Heart left ventricle (tissue), 16 donors: ENCODE data around the gene LRRC55. TPM values are rescaled to one million over a fixed set of nuclear protein-coding genes. Genes with fewer than 3 reads are reported as not detected.

ENCODE experiments used
- ATAC-seq, 4 donors: fragments of 200-7000 bp; cut with Tn5 transposase; one replicate each; pipeline ENCODE4 v1.9.1; 2020 to 2022; ENCODE audit warnings: moderate library complexity in 4 of 4, mild to moderate bottlenecking in 3 of 4, moderate number of reproducible peaks in 1 of 4
- DNase-seq, 5 donors: peaks; one replicate each; pipeline ENCODE4 v3.0.0-alpha.2; 2020
- H3K27ac ChIP-seq, 12 donors: fragments of 200-600 bp; sonication (generic) in 4 of 12; one replicate each; pipeline versions ENCODE4 v1.5.0 to v1.8.0; 2016 to 2022; ENCODE audit warnings: mild to moderate bottlenecking in 2 of 12
- H3K27me3 ChIP-seq, 9 donors: fragments of 200-600 bp; sonication (generic) in 2 of 9; one replicate each; pipeline versions ENCODE4 v1.5.1 to v1.8.0; 2016 to 2022; ENCODE audit warnings: mild to moderate bottlenecking in 3 of 9
- H3K36me3 ChIP-seq, 9 donors: fragments of 200-600 bp; sonication (generic) in 2 of 9; one replicate each; pipeline versions ENCODE4 v1.5.0 to v1.8.0; 2018 to 2022; ENCODE audit warnings: mild to moderate bottlenecking in 2 of 9
- H3K4me1 ChIP-seq, 12 donors: fragments of 200-600 bp; sonication (generic) in 4 of 12; one replicate each; pipeline versions ENCODE4 v1.5.0 to v1.8.0; 2016 to 2022; ENCODE audit warnings: mild to moderate bottlenecking in 3 of 12
- H3K4me3 ChIP-seq, 12 donors: fragments of 200-600 bp; sonication (generic) in 4 of 12; one replicate each; pipeline versions ENCODE4 v1.5.0 to v1.8.0; 2017 to 2022; ENCODE audit warnings: mild to moderate bottlenecking in 9 of 12, moderate library complexity in 4 of 12
- H3K9me3 ChIP-seq, 12 donors: fragments of 200-600 bp; sonication (generic) in 4 of 12; one replicate each; pipeline versions ENCODE4 v1.5.0 to v1.8.0; 2016 to 2022; ENCODE audit warnings: mild to moderate bottlenecking in 1 of 12
- CTCF ChIP-seq, 12 donors: fragments of 200-600 bp; sonication (generic) in 4 of 12; IDR thresholded peaks; one replicate each; pipeline versions ENCODE4 v1.5.0 to v1.8.0; 2018 to 2022; ENCODE audit warnings: antibody characterized with exemption in 12 of 12, mild to moderate bottlenecking in 5 of 12
- POLR2A ChIP-seq, 2 donors: fragments of 450-650 bp; IDR thresholded peaks; one replicate each; pipeline ENCODE4 v1.6.1; 2017; ENCODE audit warnings: antibody characterized with exemption in 2 of 2, mild to moderate bottlenecking in 2 of 2, moderate library complexity in 2 of 2
- WGBS, 4 donors: extraction: QIAGEN DNeasy Blood & Tissue Kit in 2 of 4; methylation state at CpG; one replicate each; pipeline versions ENCODE4 v1.1.5 to v1.1.7; 2013 to 2018; 5-methylcytosine and 5-hydroxymethylcytosine counted together
- intact Hi-C, 10 donors: fragments of 100-400 bp; cut with DNase I; formaldehyde crosslinking; loops; one replicate each; pipeline versions ENCODE4 v1.11.1 to v1.14.2; 2022
- polyA plus RNA-seq, 2 donors: library from polyadenylated mRNA; stranded (reverse); fragments of 200-250 nt; gene quantifications; one replicate each; pipeline ENCODE4 v1.2.3, GENCODE V29; 2013
- total RNA-seq, 9 donors: library from RNA; depleted of rRNA in 2 of 9; stranded (reverse); fragments of >200 nt in 2 of 9; fragmentation: NEBNext Ultra II Directional in 3 of 9; extraction: Animal tissue kit (Norgen Biotek cat#: 25700) in 3 of 9; gene quantifications; one replicate each; pipeline versions ENCODE4 v1.1.0 to v1.2.4, GENCODE V29; 2016 to 2023
- donor health status: ischemic (EF 13 %, LVEDD 7.1; RV severe dilation, severe dysfunction).
- donor health status: healthy with polysubstance abuse.
- donor health status: DM: no; HTN: yes; CAD: no.
- donor health status: DM: no; HTN: no; CAD: no.
- donor health status: ischemic (EF 25% LVEDD 6.9; RV normal size, moderate dysfunction).
- donor health status: ischemic (EF 25% LVEDD 5.7; RV mildly dilated, moderate dysfunction).
- donor health status: healthy.
- donor health status: DM: yes; HTN: yes; CAD: no.
- donor health status: ischemic (EF 35%, LVEDD 5.7; RV mildly dilated, moderate dysfunction).
- donor health status: nonischemic (EF 11% LVEDD 7.7; RV severe dilation, severe dysfunction).
- donor health status: DM: yes; HTN: yes; CAD: no.
- donor health status: PGD.
- donor health status: ischemic (EF 29% LVEDD 5.4; RV normal size, mild dysfunction).
- donor health status: nonischemic (EF 23%, LVEDD 6.1; RV moderate dilation, normal function).

The LRRC55 gene
- total and polyA plus RNA-seq, 11 donors = 0.07 to 1.1 (median 0.26) TPM; not detected in 3

- Histone ChIP-seq H3K36me3 (no peaks in the 10 kb centered on the region), H3K4me3 (no peak overlapping the region), H3K27ac (no peak overlapping the region), H3K27me3 (no peaks in the 10 kb centered on the region), H3K4me1 (peaks cover 0 to 40% (median 15%) of the 10 kb centered on the region in 12 donors), H3K9me3 (peaks cover 0 to 7% (median 0%) of the 10 kb centered on the region in 12 donors)
- DNase-seq (no peak), ATAC-seq (no peak)
- WGBS, 4 donors = 80 to 87% (median 82%) methylated on average over 3 of the region's 3 CpGs
- TF ChIP-seq CTCF (IDR thresholded peaks at IDR 0.05) (no peak), POLR2A (IDR thresholded peaks at IDR 0.05) (no peak)
- intact Hi-C loops = no loop called here
These were observed 41.8 kb downstream of the LRRC55 start for GRCh38 chr11:57223601-57224000.

- DNase-seq (no peak), ATAC-seq (no peak)
These were observed 42.4 kb downstream of the LRRC55 start for GRCh38 chr11:57224128-57224527.

GRCh38 chr11:57224537-57224936, 42.8 kb downstream of the LRRC55 start:
- Histone ChIP-seq H3K4me3 (no peak overlapping the region), H3K4me1 (peaks cover 0 to 32% (median 8%) of the 10 kb centered on the region in 12 donors), H3K27ac (no peak overlapping the region), H3K27me3 (no peaks in the 10 kb centered on the region), H3K36me3 (no peaks in the 10 kb centered on the region), H3K9me3 (peaks cover 0 to 7% (median 0%) of the 10 kb centered on the region in 12 donors)
- ATAC-seq (no peak), DNase-seq (no peak)
- TF ChIP-seq CTCF (IDR thresholded peaks at IDR 0.05) (no peak), POLR2A (IDR thresholded peaks at IDR 0.05) (no peak)
- intact Hi-C loops = no loop called here

More at GRCh38 chr11:57224128-57224527, 42.4 kb downstream of the LRRC55 start:
- Histone ChIP-seq H3K36me3 (no peaks in the 10 kb centered on the region), H3K4me3 (no peak overlapping the region), H3K27ac (no peak overlapping the region), H3K9me3 (peaks cover 0 to 7% (median 0%) of the 10 kb centered on the region in 12 donors), H3K4me1 (peaks cover 0 to 36% (median 11%) of the 10 kb centered on the region in 12 donors), H3K27me3 (no peaks in the 10 kb centered on the region)
- intact Hi-C loops = no loop called here
- 85 to 91% (median 90%) methylated on average over 2 of the region's 2 CpGs for WGBS, 4 donors
- no peak for TF ChIP-seq CTCF (IDR thresholded peaks at IDR 0.05)

- 77 to 82% (median 80%) methylated on average over 3 of the region's 3 CpGs for WGBS, 4 donors
These were observed 46.8 kb downstream of the LRRC55 start for GRCh38 chr11:57228600-57228999.

More at GRCh38 chr11:57228600-57228999, 46.8 kb downstream of the LRRC55 start:
- Histone ChIP-seq H3K4me3 (no peak overlapping the region), H3K27me3 (peaks cover 0 to 31% (median 0%) of the 10 kb centered on the region in 9 donors), H3K36me3 (no peaks in the 10 kb centered on the region), H3K4me1 (peaks cover 0 to 54% (median 20%) of the 10 kb centered on the region in 12 donors), H3K27ac (no peak overlapping the region), H3K9me3 (peaks cover 0 to 7% (median 0%) of the 10 kb centered on the region in 12 donors)
- intact Hi-C loops = no loop called here
- ATAC-seq = no peak
- no peak for TF ChIP-seq POLR2A (IDR thresholded peaks at IDR 0.05)
- no peak for TF ChIP-seq CTCF (IDR thresholded peaks at IDR 0.05)
- DNase-seq = no peak
